Activated CD4-positive, alpha-beta memory T cell treated with anti-CD3 and anti-CD28 coated beads, Interleukin-2, amount 10 ng/mL, durations not matched to agents 7 days and 5 days (primary cell): ENCODE measurements around the gene QKI. TPM values are rescaled to one million over a fixed set of nuclear protein-coding genes. Genes with fewer than 3 reads are reported as not detected.

Experiments
- CTCF ChIA-PET: fragments of 350-600 bp; sonication (Branson Sonifier 250); formaldehyde crosslinking; loops from one replicate; lab custom pipeline; 2021; ENCODE audit warnings: antibody characterized with exemption, inconsistent platforms; lab: Charles Lee
- POLR2A ChIA-PET: fragments of 350-600 bp; sonication (Branson Sonifier 250); formaldehyde crosslinking; loops from one replicate; lab custom pipeline; 2021; ENCODE audit warnings: antibody characterized with exemption; lab: Charles Lee
- DNase-seq: peaks from one replicate; pipeline ENCODE4 v3.0.0-alpha.2; 2020
- H3K27ac Mint-ChIP-seq: one replicate; pipeline ENCODE4 v1.8.0; 2021; ENCODE audit warnings: mild to moderate bottlenecking, mixed read lengths
- H3K27me3 Mint-ChIP-seq: one replicate; pipeline ENCODE4 v1.8.0; 2021; ENCODE audit warnings: mixed read lengths
- H3K36me3 Mint-ChIP-seq: one replicate; pipeline ENCODE4 v1.8.0; 2021; ENCODE audit warnings: low read depth, mixed read lengths
- H3K4me1 Mint-ChIP-seq: one replicate; pipeline ENCODE4 v1.8.0; 2021; ENCODE audit warnings: mixed read lengths
- H3K4me3 Mint-ChIP-seq: one replicate; pipeline ENCODE4 v1.8.0; 2021; ENCODE audit warnings: mild to moderate bottlenecking, mixed read lengths
- H3K9me3 Mint-ChIP-seq: one replicate; pipeline ENCODE4 v1.8.0; 2021; ENCODE audit warnings: mixed read lengths
- total RNA-seq, 2 experiments: library from RNA; stranded (reverse); gene quantifications; one replicate each; pipeline ENCODE4 v1.2.3, GENCODE V29; 2021

The QKI gene
- total RNA-seq, 2 experiments from 2014 or later = 67.6 to 74.6 TPM

DNA sequence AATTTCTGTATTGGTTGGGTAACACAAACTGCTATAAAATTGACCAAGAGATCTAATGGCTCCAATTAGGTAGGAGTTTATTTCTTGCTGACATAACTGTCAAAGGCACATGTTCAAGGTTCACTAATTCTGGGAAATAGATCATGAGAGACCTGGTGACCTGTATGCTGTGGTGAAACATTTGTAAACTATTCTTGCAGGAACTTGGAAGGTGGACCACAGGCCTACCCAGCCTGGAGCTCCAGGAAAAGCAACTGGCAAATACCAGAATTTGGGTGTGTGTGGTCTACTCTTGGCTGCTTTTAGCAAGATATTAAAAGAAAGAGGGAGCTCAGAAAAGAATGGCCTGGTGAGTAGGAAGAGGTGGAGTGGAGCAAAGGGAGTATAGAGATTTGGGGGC, 184.6 kb downstream of the QKI start:
- Mint-ChIP-seq H3K36me3 (no peaks in the 10 kb centered on the region), H3K27me3 (peaks cover 2% of the 10 kb centered on the region), H3K4me1 (no peaks in the 10 kb centered on the region), H3K27ac (no peak overlapping the region), H3K9me3 (no peaks in the 10 kb centered on the region), H3K4me3 (no peak overlapping the region)
- ChIA-PET POLR2A (no interaction called here), CTCF (no interaction called here)
- DNase-seq = no peak

GRCh38 chr6:163599684-163600083, 185.2 kb downstream of the QKI start:
- H3K4me3 Mint-ChIP-seq = no peak overlapping the region
- POLR2A ChIA-PET = no interaction called here
- no peaks in the 10 kb centered on the region for H3K9me3 Mint-ChIP-seq
- DNase-seq = no peak
- peaks cover 2% of the 10 kb centered on the region for H3K27me3 Mint-ChIP-seq
- CTCF ChIA-PET = no interaction called here
- H3K27ac Mint-ChIP-seq = no peak overlapping the region
- no peaks in the 10 kb centered on the region for H3K4me1 Mint-ChIP-seq
- H3K36me3 Mint-ChIP-seq = no peaks in the 10 kb centered on the region

DNA sequence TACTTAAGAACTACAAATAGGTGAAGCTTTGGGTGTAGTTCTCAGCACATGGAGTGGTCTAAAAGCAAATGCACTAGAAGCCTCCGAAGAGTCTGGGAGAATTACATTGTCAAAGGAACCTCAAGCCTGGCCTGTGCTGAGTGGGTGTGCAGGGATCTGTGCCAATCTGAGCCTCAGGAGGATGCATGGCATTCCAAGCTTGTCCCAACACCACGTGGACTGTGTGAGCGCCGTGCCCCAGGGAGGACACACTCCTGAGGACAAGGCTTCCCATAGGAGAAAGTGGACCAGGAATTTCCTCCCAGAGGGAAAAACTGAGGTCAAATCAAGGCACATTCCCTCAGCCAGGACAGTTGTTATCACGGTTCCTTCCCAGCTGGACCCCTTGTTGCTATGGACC, 185.8 kb downstream of the QKI start:
- Mint-ChIP-seq H3K4me1 (no peaks in the 10 kb centered on the region), H3K27me3 (peaks cover 2% of the 10 kb centered on the region), H3K4me3 (no peak overlapping the region), H3K36me3 (no peaks in the 10 kb centered on the region), H3K27ac (no peak overlapping the region), H3K9me3 (no peaks in the 10 kb centered on the region)
- DNase-seq = no peak
- ChIA-PET CTCF (no interaction called here), POLR2A (no interaction called here)

DNA sequence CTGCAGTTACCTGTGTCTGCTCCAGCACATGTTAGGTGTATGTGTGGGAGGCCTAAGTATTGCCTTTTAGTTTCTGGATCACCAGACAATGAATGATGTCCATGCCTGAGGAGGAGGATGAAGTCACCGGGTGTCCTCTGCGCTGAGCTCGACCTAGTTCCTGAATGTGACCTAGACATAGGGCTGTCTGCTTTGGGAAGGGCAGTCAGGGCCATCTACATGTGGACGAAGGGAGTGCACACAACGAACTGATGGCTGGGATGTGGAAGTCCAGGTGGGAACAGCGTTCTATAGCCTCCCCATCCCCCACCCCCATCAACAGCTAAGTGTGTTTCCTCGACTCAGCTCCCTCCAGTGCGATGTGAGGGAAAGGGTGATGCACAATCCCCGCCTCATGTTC, 186.3 kb downstream of the QKI start:
- no peaks in the 10 kb centered on the region for H3K4me1 Mint-ChIP-seq
- ChIA-PET POLR2A (no interaction called here), CTCF (no interaction called here)
- H3K36me3 Mint-ChIP-seq = no peaks in the 10 kb centered on the region
- DNase-seq = no peak
- H3K27me3 Mint-ChIP-seq = peaks cover 2% of the 10 kb centered on the region
- no peak overlapping the region for H3K4me3 Mint-ChIP-seq
- no peak overlapping the region for H3K27ac Mint-ChIP-seq
- no peaks in the 10 kb centered on the region for H3K9me3 Mint-ChIP-seq

DNA sequence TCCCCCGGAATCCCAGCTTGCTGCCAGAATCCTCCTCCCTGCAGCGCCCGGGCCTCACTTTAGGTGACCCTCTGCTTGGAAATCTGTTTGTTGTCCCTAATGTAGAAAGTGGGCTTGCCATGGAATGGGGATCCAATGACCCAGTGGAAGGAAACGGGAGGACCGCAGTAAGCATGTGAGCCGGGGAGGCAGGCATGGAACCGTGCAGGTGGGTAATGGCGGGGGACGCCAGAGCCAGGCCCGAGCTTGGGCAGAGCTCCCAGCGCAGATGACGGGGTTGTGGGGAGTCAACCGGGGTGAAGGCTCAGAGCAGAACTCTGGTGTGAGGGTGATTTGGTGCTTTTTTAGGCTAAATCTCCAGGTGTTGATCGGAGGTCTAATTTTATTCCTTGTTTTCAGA, 188.3 kb downstream of the QKI start:
- no peak for DNase-seq
- Mint-ChIP-seq H3K36me3 (no peaks in the 10 kb centered on the region), H3K4me1 (no peaks in the 10 kb centered on the region), H3K9me3 (no peaks in the 10 kb centered on the region), H3K4me3 (no peak overlapping the region), H3K27ac (no peak overlapping the region), H3K27me3 (no peaks in the 10 kb centered on the region)
- ChIA-PET CTCF (interaction anchor here (1.0 kb wide), 1 partner anchor 13 kb away, joined by 4 read pairs; no protein-coding TSS in a partner anchor), POLR2A (no interaction called here)

DNA sequence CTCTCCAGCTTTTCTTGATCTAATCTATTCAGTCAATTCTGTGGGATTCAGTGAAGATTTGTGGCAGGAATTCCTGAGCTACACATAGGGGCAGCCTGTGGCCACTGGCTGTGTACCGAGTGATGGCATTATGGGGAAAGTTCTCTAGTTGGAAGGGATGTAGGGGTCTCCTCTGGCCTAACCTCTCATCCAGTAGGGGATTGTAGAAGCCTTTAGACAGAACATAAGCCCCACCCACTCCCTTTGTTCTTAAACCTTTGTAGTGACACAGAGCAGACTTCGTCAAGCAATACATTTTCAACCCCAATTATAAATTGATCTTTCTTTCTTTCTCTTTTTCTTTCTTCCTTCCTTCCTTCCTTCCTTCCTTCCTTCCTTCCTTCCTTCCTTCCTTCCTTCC, 188.9 kb downstream of the QKI start:
- Mint-ChIP-seq H3K27me3 (no peaks in the 10 kb centered on the region), H3K27ac (no peak overlapping the region), H3K9me3 (no peaks in the 10 kb centered on the region), H3K4me1 (no peaks in the 10 kb centered on the region), H3K4me3 (no peak overlapping the region), H3K36me3 (no peaks in the 10 kb centered on the region)
- DNase-seq = no peak
- POLR2A ChIA-PET = no interaction called here
- CTCF ChIA-PET = interaction anchor here (1.0 kb wide), 1 partner anchor 12 kb away, joined by 4 read pairs; no protein-coding TSS in a partner anchor

DNA sequence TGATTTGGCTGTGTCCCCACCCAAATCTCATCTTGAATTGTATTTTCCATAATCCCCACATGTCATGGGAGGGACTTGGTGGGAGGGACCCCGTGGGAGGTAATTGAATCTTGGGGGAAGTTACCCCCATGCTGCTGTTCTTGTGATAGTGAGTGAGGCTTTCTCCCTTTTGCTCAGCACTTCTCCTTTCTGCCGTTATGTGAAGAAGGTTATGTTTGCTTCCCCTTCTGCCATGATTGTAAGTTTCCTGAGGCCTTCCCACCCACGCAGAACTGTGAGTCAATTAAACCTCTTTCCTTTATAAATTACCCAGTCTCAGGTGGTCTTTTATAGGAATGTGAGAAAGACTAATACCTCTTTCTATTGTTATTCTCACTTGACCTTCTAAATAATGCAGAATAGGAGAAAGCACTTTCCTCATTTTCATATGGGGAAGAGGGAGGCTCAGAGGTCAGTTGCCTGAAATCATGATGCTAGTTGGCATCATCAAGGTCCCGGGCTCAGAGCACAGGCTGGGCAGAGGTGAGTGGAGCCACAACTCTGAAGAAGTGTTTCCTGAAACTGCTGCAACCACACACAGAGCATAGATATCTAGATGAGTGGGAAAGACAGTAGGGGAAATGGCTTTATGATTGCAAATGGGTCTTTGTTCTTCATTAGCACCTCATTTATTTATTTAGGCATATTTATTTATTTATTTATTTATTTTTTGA, 191.0 kb downstream of the QKI start:
- Mint-ChIP-seq H3K27ac (no peak overlapping the region), H3K36me3 (no peaks in the 10 kb centered on the region)

GRCh38 chr6:163607792-163608191, 193.3 kb downstream of the QKI start:
- ChIA-PET CTCF (no interaction called here), POLR2A (interaction anchor here (0.6 to 1.4 kb wide), 2 partner anchors 21 to 1319 kb away, joined by 3 read pairs; no protein-coding TSS in a partner anchor)
- DNase-seq = no peak
- no peaks in the 10 kb centered on the region for H3K4me1 Mint-ChIP-seq
- no peaks in the 10 kb centered on the region for H3K36me3 Mint-ChIP-seq
- no peak overlapping the region for H3K4me3 Mint-ChIP-seq
- H3K27ac Mint-ChIP-seq = no peak overlapping the region
- no peaks in the 10 kb centered on the region for H3K9me3 Mint-ChIP-seq
- no peaks in the 10 kb centered on the region for H3K27me3 Mint-ChIP-seq

More for the DNA sequence above, 191.0 kb downstream of the QKI start:
- ChIA-PET POLR2A (no interaction called here), CTCF (no interaction called here)
- Mint-ChIP-seq H3K4me1 (no peaks in the 10 kb centered on the region), H3K27me3 (no peaks in the 10 kb centered on the region), H3K9me3 (no peaks in the 10 kb centered on the region), H3K4me3 (no peak overlapping the region)
- no peak for DNase-seq

DNA sequence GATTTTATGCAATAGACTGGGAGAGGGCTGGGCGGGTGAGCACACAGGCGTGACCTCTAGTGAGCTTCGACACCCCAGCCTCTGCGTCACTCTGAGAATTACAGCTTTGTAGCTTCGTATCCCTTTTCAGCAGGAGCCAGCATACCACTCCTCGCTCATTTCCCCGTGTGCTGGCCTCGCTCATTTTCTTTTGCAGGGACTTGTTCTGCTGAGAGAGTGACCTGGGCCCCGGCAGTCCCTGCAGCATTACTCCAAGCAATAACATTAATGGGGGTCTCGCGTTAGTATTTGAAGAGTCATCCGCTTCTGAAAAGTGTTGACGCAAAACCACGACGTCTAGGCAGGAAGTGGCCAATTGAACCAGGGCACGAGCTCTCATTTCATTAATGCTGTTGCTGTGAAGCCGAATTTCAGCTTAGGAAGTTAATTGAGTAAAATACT, 193.7 kb downstream of the QKI start:
- CTCF ChIA-PET = no interaction called here

DNA sequence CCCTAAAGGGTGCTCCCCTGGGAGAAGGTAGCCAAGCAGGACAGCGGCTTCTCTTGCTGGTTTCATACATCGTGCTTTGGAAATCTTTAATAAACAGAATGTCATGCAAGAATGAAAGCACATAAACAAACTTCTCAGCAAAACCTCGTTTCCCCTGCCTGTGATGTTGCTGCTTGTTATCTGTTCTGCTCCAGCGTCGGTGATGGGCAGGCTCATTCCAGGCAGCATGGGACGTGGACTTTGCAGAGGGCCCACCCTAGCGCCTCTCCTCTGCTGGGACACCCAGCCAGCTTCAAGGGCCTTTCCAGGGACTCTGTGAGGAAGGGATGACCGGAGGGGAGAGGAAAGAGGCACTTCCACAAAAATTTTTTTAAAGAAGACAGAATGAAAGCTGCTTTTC, 197.7 kb downstream of the QKI start:
- Mint-ChIP-seq H3K4me1 (no peaks in the 10 kb centered on the region), H3K4me3 (no peak overlapping the region), H3K36me3 (no peaks in the 10 kb centered on the region), H3K27me3 (no peaks in the 10 kb centered on the region), H3K9me3 (no peaks in the 10 kb centered on the region), H3K27ac (no peak overlapping the region)
- ChIA-PET CTCF (no interaction called here), POLR2A (no interaction called here)
- no peak for DNase-seq

More for the DNA sequence above, 193.7 kb downstream of the QKI start:
- POLR2A ChIA-PET = interaction anchor here (0.6 to 1.4 kb wide), 2 partner anchors 21 to 1319 kb away, joined by 3 read pairs; no protein-coding TSS in a partner anchor
- Mint-ChIP-seq H3K27ac (no peak overlapping the region), H3K4me3 (no peak overlapping the region), H3K36me3 (no peaks in the 10 kb centered on the region), H3K27me3 (no peaks in the 10 kb centered on the region), H3K9me3 (no peaks in the 10 kb centered on the region), H3K4me1 (no peaks in the 10 kb centered on the region)
- DNase-seq = no peak

GRCh38 chr6:163613025-163613424, 198.5 kb downstream of the QKI start:
- no peak for DNase-seq
- CTCF ChIA-PET = no interaction called here
- no peak overlapping the region for H3K27ac Mint-ChIP-seq
- no peak overlapping the region for H3K4me3 Mint-ChIP-seq
- POLR2A ChIA-PET = no interaction called here
- H3K27me3 Mint-ChIP-seq = no peaks in the 10 kb centered on the region
- H3K9me3 Mint-ChIP-seq = no peaks in the 10 kb centered on the region
- H3K36me3 Mint-ChIP-seq = no peaks in the 10 kb centered on the region
- no peaks in the 10 kb centered on the region for H3K4me1 Mint-ChIP-seq

DNA sequence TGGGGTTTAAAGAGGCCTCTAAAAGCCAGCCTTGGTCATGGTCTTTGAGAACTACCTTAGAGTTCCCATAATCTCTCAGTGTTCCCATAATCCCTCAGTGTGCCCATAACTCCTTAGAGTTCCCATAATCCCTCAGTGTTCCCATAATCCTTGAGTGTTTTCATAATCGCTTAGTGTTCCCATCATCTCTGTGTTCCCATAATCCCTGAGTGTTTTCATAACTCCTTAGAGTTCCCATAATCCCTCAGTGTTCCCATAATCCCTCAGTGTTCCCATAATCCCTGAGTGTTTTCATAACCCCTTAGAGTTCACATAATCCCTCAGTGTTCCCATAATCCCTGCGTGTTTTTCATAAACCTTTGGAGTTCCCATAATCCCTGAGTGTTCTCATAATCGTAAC, 199.2 kb downstream of the QKI start:
- Mint-ChIP-seq H3K36me3 (no peaks in the 10 kb centered on the region), H3K4me3 (no peak overlapping the region), H3K27me3 (no peaks in the 10 kb centered on the region), H3K4me1 (no peaks in the 10 kb centered on the region), H3K27ac (no peak overlapping the region), H3K9me3 (no peaks in the 10 kb centered on the region)
- DNase-seq = no peak
- ChIA-PET POLR2A (no interaction called here), CTCF (no interaction called here)

- DNase-seq = no peak
- Mint-ChIP-seq H3K27ac (no peak overlapping the region), H3K27me3 (no peaks in the 10 kb centered on the region), H3K4me3 (no peak overlapping the region), H3K4me1 (no peaks in the 10 kb centered on the region), H3K9me3 (no peaks in the 10 kb centered on the region), H3K36me3 (no peaks in the 10 kb centered on the region)
- ChIA-PET POLR2A (no interaction called here), CTCF (no interaction called here)
Observed at GRCh38 chr6:163616452-163616851, 201.9 kb downstream of the QKI start.

DNA sequence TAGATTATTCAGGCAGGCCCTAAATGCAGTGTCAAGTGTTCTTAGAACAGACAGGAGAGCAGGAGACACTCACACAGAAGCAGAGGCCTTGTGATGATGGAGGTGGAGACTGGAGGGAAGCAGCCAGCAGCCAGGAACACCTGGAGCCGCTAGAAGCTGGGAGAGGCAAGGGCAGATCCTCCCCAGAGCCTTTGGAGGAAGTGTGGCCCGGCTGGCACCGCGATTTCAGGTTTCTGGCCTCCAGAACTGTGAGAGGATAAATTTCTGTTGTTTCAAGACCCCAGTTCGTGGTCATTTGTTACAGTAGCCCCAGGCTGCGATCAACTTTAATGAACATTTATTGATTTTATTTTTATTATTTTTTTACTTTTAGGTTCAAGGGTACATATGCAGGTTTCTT, 203.0 kb downstream of the QKI start:
- Mint-ChIP-seq H3K4me1 (no peaks in the 10 kb centered on the region), H3K4me3 (no peak overlapping the region), H3K9me3 (no peaks in the 10 kb centered on the region), H3K27ac (no peak overlapping the region), H3K27me3 (no peaks in the 10 kb centered on the region), H3K36me3 (no peaks in the 10 kb centered on the region)
- ChIA-PET POLR2A (no interaction called here), CTCF (no interaction called here)
- no peak for DNase-seq
